HAP-1 (cell line): ENCODE results near the gene ENTREP3.
"Not testable (repeated sequence)": the region's sequence is repeated elsewhere in the genome, so short reads cannot be mapped to it uniquely, and the experiment has no call there.

Experiments used
- DNase-seq, 2 experiments: peaks; one replicate each; pipeline ENCODE4 v3.0.0-alpha.2; 2016 to 2020; ENCODE audit warnings: low spot score in 2 of 2
- H3K27me3 ChIP-seq: fragments of 250-450 bp; sonication (Bioruptor Pico); 2 replicates; pipeline ENCODE4 v1.5.1; 2020; ENCODE audit warnings: low read depth, mild to moderate bottlenecking, moderate library complexity
- H3K36me3 ChIP-seq: fragments of 250-450 bp; sonication (Bioruptor Pico); replicated peaks from 2 replicates; pipeline ENCODE4 v1.5.1; 2020; ENCODE audit warnings: mild to moderate bottlenecking
- H3K4me1 ChIP-seq: fragments of 250-450 bp; sonication (Bioruptor Pico); 2 replicates; pipeline ENCODE4 v1.5.1; 2020; ENCODE audit warnings: mild to moderate bottlenecking
- H3K4me3 ChIP-seq: fragments of 250-450 bp; sonication (Bioruptor Pico); 2 replicates; pipeline ENCODE4 v1.5.1; 2020; ENCODE audit warnings: mild to moderate bottlenecking, moderate library complexity
- H3K9me3 ChIP-seq: fragments of 250-450 bp; sonication (Bioruptor Pico); 2 replicates; pipeline ENCODE4 v1.5.1; 2020; ENCODE audit warnings: mild to moderate bottlenecking, moderate library complexity
- in situ Hi-C: fragments of 300-500 bp; cut with MboI; formaldehyde crosslinking; loops from 3 replicates; pipeline ENCODE4 v1.14.3; 2020; ENCODE audit warnings: low sequenced_read_pairs, inconsistent platforms, mixed read lengths

The ENTREP3 gene

DNA sequence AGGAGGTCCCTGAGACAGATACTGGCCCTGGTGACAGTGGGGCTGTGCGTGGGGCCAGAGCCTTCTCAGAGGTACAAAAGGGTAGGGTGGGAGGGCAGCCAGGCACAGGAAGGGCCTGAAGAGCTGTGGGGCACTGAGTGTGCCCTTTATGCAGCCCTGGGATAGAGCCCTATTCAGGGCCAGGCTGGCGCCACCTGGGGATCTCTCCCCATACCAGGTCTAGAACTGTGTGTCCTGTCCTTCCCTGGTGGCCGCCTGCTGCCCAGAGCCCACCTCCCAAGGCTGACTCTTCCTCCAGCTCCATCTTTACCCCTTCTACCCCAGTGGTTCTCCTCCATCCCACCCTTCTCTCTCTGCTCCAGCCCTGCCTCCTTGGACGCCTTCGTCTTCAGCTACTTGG lies 21.8 kb downstream of the ENTREP3 start:
- H3K4me3 ChIP-seq, in situ Hi-C loops, H3K4me1 ChIP-seq, DNase-seq, H3K9me3 ChIP-seq, H3K27me3 ChIP-seq, H3K36me3 ChIP-seq: not testable (repeated sequence)

DNA sequence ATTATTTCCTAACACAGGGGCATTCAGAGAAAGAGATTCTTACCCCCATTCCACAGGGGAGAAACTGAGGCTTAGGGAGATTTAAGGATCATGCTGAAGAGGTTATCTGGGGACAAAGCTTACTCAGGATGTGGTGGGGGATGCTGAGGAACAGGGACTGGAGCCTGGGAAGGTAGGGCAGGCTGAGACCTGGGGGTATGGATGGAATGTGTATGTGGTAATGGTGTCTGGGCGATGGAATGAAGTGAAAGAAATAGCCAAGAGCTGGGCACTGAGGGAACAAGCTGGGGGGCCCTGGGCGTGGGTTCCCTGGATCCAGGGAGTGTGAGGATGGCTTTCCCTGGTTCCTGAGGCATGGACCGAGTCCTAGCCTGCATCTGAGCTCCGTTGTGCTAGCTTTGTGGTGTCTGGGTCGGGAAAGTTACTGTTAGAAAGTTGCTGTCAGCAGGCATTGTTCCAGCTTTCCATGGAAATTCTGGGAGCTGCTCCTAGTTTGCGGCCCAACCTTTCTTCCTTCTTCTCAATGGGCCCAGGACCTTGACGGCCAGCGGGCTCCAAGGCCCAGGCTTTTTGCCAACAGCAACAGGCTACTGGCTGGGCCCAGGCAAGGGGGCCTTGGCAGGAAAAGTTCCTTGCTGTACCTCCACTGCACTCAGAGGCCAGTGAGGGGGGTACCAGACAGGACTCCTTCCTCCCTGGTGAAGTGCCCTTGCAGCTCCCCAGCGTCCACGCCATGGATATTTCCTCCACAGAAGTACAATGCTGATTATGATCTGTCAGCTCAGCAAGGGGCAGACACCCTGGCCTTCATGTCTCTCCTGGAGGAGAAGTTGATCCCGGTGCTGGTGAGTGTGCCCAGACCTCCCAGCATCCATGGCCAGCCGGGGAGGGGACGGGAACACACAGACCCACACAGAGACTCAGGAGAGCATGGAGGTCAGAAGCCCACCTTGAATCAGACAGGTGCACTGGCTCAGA lies 23.0 kb downstream of the ENTREP3 start:
- H3K36me3 ChIP-seq, H3K4me1 ChIP-seq, in situ Hi-C loops, H3K27me3 ChIP-seq, DNase-seq, H3K4me3 ChIP-seq, H3K9me3 ChIP-seq: not testable (repeated sequence)

DNA sequence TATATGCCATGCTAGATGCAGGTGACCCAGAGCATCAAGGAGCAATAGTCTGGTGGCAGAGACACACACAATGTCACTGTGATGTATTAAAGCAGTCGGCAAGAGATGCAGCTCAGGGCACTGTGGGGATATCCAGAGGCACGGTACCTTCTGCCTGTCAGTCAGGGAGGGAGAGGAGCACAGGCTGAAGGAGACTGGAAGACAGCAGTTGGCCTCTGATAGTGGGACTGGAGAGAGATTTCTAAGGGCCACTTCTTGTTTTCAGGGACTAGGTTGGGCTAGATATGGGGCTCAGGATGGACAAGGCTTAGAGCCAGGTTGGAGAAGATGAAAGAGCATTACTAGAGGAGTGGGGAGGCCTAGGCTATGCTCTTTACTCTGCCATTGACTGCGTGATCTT lies 24.0 kb downstream of the ENTREP3 start:
- H3K4me1 ChIP-seq, H3K9me3 ChIP-seq, in situ Hi-C loops: not testable (repeated sequence)

GRCh38 chr1:155228096-155228427 lies 27.2 kb downstream of the ENTREP3 start:
- Histone ChIP-seq H3K27me3 (no peaks in the 10 kb centered on the region), H3K36me3 (peaks cover 8% of the 10 kb centered on the region), H3K4me3 (peak overlapping the region; percentile 46), H3K9me3 (no peaks in the 10 kb centered on the region), H3K4me1 (peaks cover 10% of the 10 kb centered on the region)
- in situ Hi-C loops = no loop called here
- DNase-seq = no peak

More for the DNA sequence above, 24.0 kb downstream of the ENTREP3 start:
- not testable (repeated sequence) for H3K4me3 ChIP-seq, H3K27me3 ChIP-seq, H3K36me3 ChIP-seq, DNase-seq

DNA sequence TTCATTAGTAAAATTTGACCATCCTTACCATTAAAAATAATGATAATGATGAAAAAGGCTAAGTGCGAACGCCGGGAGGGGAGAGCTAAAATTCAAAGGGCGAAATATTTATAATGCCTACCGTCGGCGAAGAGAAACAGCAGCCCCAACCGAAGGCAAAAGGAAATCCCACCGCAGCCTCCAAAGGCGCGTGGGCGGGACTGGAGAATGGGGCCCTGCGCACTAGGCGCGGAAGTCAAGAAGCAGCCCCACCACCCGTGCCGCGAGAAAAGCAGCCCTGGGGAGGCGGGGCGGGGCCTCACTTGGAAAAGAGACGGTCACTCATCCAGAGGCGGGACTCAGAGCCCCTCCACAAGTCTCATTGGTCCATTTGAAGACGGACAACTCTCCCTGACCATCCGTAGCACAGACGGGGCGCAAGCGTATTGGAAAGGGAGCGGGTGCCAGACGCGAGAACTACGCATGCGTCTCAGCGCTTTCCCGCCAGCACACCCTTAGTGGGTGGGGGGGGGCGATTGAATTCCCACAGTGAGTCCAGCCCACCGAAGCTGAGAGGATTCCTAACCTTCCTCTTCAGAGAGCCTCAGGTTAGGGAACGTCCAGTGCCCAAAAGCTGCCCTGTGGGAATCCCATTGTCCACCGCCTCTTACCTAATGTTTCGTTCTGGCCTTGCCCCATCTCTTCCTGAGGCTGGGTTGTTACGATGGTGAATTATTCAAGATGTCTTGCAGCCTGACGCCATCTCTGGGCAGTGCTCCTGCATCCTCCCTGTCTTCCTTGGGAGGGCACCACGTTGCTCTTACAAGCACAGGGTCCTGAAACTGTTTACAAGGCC lies 27.8 kb downstream of the ENTREP3 start:
- H3K4me1 ChIP-seq = peaks cover 10% of the 10 kb centered on the region
- in situ Hi-C loops = no loop called here
- peak; percentile 98 to 99 for DNase-seq

GRCh38 chr1:155226910-155227260 lies 28.4 kb downstream of the ENTREP3 start:
- in situ Hi-C loops = no loop called here
- Histone ChIP-seq H3K27me3 (no peaks in the 10 kb centered on the region), H3K9me3 (no peaks in the 10 kb centered on the region), H3K36me3 (peaks cover 8% of the 10 kb centered on the region), H3K4me3 (peak overlapping the region; percentile 46), H3K4me1 (peaks cover 10% of the 10 kb centered on the region)
- DNase-seq = peak; percentile 36 to 69

More for the DNA sequence above, 27.8 kb downstream of the ENTREP3 start:
- H3K4me3 ChIP-seq = peak overlapping the region; percentile 46
- peaks cover 8% of the 10 kb centered on the region for H3K36me3 ChIP-seq
- no peaks in the 10 kb centered on the region for H3K27me3 ChIP-seq
- H3K9me3 ChIP-seq = no peaks in the 10 kb centered on the region

DNA sequence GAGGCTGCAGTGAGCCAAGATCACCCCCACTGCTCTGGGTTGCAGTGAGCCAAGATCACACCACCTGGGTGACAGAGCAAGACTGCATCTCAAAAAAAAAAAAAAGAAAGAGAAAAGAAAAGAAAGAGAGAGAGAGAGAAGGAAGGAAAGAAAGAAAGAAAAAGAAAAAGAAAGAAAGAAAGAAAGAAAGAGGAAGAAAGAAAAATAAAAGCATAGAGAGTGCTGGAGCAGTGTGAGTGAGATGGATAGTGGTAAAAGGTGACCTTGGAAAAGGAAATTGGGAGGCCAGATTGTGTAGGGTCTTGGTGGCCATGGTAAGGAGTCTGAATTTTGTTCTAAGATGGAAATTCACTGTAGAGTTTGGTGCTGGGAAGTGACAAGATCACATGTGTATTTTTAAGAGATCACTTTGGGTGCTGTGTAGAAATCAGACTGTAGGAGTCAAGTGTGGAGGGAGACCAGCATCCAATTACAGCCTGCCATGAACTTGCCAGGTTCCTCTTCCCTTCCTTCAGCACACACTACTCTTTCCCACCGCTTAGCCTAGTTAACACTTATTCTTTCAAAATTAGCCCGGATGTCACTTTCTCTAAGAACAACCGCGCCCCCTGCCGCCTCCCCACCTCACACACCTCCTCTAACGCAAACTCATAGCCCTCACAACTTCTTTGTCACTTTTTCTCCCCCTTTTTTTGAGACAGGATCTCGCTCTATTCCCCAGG lies 28.9 kb downstream of the ENTREP3 start:
- H3K9me3 ChIP-seq = no peaks in the 10 kb centered on the region
- in situ Hi-C loops = no loop called here
- H3K4me1 ChIP-seq = peaks cover 10% of the 10 kb centered on the region
- DNase-seq = peak; percentile 85 to 86
- H3K27me3 ChIP-seq = no peaks in the 10 kb centered on the region
- H3K4me3 ChIP-seq = peak overlapping the region; percentile 46
- H3K36me3 ChIP-seq = peaks cover 8% of the 10 kb centered on the region

GRCh38 chr1:155225404-155225759 lies 29.9 kb downstream of the ENTREP3 start:
- H3K4me1 ChIP-seq, H3K27me3 ChIP-seq, DNase-seq, H3K4me3 ChIP-seq, H3K9me3 ChIP-seq, H3K36me3 ChIP-seq, in situ Hi-C loops: not testable (repeated sequence)

GRCh38 chr1:155223047-155223446 lies 32.2 kb downstream of the ENTREP3 start:
- Histone ChIP-seq H3K27me3 (no peaks in the 10 kb centered on the region), H3K9me3 (no peaks in the 10 kb centered on the region), H3K4me3 (no peak overlapping the region), H3K36me3 (peaks cover 8% of the 10 kb centered on the region), H3K4me1 (peaks cover 8% of the 10 kb centered on the region)
- DNase-seq = no peak
- in situ Hi-C loops = no loop called here

DNA sequence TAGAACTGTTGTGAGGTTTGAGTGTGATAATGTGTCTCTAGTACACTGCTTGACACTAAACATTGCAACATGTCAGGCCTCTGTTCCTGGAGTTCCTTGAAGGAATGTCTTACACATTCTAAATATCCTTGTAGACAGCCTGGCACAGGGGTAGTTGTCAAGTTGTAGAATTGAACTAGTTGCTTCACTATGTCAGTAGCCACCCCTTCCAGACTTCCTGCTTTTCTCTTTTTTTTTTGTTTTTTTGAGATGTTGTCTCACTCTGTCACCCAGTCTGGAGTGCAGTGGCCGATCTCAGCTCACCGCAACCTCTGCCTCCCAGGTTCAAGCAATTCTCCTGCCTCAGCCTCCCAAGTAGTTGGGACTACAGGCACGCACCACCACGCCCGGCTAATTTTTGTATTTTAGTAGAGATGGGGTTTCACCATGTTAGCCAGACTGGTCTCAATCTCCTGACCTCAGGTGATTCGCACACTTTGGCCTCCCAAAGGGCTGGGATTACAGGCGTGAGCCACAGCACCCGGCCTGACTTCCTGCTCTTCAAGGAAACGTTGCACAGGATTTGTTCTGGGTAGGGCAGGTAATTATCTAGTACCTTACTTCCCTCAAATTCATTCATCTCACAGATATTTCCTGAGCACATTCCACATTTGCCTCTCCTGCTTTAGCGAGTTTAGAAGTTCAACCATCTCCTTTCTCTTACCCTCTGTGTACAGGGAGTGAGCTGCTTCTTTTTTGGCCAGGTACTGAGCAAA lies 34.9 kb downstream of the ENTREP3 start:
- H3K4me1 ChIP-seq, in situ Hi-C loops, H3K27me3 ChIP-seq, DNase-seq, H3K9me3 ChIP-seq, H3K36me3 ChIP-seq, H3K4me3 ChIP-seq: not testable (repeated sequence)

DNA sequence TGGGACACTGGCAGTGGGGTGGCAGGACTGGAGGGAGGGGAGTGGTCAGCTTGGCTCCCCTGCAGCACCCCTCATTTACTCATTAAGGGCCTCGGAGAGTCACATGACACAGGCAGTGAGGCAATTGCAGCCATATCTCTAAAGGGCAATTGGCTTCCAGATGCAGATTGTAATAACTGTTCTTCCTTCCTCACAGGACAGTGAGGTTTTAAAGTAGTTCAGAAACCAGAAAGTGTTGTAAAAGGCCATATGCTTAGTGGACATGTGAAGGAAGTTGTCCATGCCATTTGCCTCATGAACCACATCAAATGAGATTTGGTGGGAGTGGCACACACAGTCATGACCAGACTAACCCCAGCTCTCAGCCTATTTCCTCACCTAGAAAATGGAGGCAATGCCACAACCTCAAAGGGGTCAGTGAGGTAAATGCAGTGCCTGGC lies 35.7 kb downstream of the ENTREP3 start:
- H3K4me1 ChIP-seq = no peaks in the 10 kb centered on the region
- DNase-seq = no peak
- no peaks in the 10 kb centered on the region for H3K27me3 ChIP-seq
- no peaks in the 10 kb centered on the region for H3K9me3 ChIP-seq
- in situ Hi-C loops = no loop called here
- peaks cover 4% of the 10 kb centered on the region; the same call in 1 of the 2 replicates for H3K36me3 ChIP-seq
- no peak overlapping the region for H3K4me3 ChIP-seq

DNA sequence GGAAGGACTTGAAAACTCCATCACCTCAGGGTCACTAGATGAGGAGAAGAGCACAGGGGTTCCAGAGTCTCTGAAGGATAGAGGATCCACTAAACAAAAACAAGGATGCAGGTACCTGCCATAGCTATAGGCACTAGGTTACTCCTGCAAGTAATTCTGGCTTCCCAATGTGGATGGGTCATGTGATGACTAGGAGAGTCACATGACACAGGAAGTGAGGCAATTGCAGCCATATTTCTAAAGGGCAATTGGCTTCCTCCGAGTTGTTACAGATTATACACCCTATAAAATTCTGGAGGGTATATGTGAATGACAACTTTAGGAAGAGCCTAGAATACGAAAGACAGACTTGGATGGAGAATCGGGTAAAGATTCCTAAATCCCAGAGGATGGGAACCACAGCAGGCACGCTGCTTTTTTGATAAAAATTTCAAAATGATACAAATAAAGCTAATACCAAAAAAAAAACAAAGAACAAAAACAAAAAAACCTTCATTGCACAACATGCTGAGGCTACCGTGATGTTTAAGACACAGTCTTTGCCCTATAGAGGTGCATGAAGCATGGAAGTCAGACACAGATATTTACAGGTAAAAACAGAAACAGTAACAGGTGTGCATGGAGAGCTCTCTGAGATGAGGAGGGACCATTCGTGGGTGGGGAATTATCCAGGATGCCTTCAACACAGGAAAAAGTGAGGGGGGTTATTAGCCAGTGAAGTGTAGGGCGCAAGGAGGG lies 36.3 kb downstream of the ENTREP3 start:
- Histone ChIP-seq H3K36me3 (peaks cover 3% of the 10 kb centered on the region; the same call in 1 of the 2 replicates), H3K4me1 (no peaks in the 10 kb centered on the region), H3K4me3 (no peak overlapping the region), H3K9me3 (no peaks in the 10 kb centered on the region), H3K27me3 (no peaks in the 10 kb centered on the region)
- in situ Hi-C loops = no loop called here
- peak in 1 of 2 experiments; percentile 61 for DNase-seq
